HG02970 (cell line): ENCODE results near the gene COLEC12.

Source experiments
- ATAC-seq: cut with Tn5 transposase; IDR thresholded peaks from one replicate; pipeline ENCODE4 v1.9.1; 2021; ENCODE audit warnings: mild to moderate bottlenecking, moderate library complexity, moderate number of reproducible peaks; ENCODE audit not compliant: unreplicated experiment, low FRiP score

The COLEC12 gene

GRCh38 chr18:364256-364826, 136.2 kb downstream of the COLEC12 start:
- no peak for ATAC-seq

GRCh38 chr18:363301-364085, 137.0 kb downstream of the COLEC12 start:
- ATAC-seq: no peak

GRCh38 chr18:362311-363290, 137.9 kb downstream of the COLEC12 start:
- no peak for ATAC-seq

GRCh38 chr18:361941-362310, 138.6 kb downstream of the COLEC12 start:
- no peak for ATAC-seq

GRCh38 chr18:361100-361732, 139.3 kb downstream of the COLEC12 start:
- ATAC-seq: no peak

- ATAC-seq: no peak
These were observed 139.8 kb downstream of the COLEC12 start for GRCh38 chr18:360676-361075.

- ATAC-seq: no peak
These were observed 143.7 kb downstream of the COLEC12 start for GRCh38 chr18:356778-357177.

GRCh38 chr18:355678-356077, 144.8 kb downstream of the COLEC12 start:
- no peak for ATAC-seq

- no peak for ATAC-seq
These were observed 146.0 kb downstream of the COLEC12 start for GRCh38 chr18:354471-354870.

GRCh38 chr18:354003-354402, 146.5 kb downstream of the COLEC12 start:
- no peak for ATAC-seq

GRCh38 chr18:352438-352837, 148.1 kb downstream of the COLEC12 start:
- no peak for ATAC-seq

- no peak for ATAC-seq
These were observed 149.4 kb downstream of the COLEC12 start for GRCh38 chr18:350953-351572.

- no peak for ATAC-seq
These were observed 153.9 kb downstream of the COLEC12 start for GRCh38 chr18:346600-346999.

- ATAC-seq: no peak
These were observed 159.4 kb downstream of the COLEC12 start for GRCh38 chr18:341102-341501.

GRCh38 chr18:340044-340443, 160.5 kb downstream of the COLEC12 start:
- ATAC-seq: no peak

GRCh38 chr18:339200-339599, 161.3 kb downstream of the COLEC12 start:
- no peak for ATAC-seq

- ATAC-seq: no peak
These were observed 163.8 kb downstream of the COLEC12 start for GRCh38 chr18:336713-337112.

GRCh38 chr18:335733-336132, 164.8 kb downstream of the COLEC12 start:
- no peak for ATAC-seq

GRCh38 chr18:334575-335132, 165.8 kb downstream of the COLEC12 start:
- no peak for ATAC-seq
